ENCODE results near the gene AOPEP.

DNA sequence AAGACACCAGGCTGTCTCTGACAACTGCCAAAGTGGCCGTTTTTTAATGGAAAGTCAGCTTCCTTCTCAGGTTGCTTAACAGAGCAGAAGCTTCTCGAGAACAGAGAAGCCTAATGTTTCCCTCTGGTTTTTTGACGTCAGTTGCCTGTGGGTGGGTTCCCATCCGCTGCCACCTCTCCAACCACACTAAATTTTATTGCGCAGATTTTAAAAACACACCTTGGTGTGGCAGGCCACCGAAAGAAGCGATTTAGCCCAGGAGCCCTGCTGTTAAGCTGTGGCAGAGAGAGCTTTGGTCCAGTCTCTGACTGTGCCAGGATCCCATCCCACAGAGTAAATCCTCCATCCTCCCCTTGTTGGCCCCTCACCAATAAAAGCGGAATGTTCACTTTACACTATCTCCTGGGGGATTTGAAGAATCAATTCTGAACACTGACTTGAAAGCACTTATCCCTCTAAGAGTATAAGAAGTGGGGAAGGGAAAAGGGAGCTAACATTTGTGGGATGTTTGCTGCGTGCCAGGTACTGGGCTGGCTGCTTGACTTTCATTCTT lies 181.6 kb downstream of the AOPEP start:
- TF ChIP-seq, protein P1, sequence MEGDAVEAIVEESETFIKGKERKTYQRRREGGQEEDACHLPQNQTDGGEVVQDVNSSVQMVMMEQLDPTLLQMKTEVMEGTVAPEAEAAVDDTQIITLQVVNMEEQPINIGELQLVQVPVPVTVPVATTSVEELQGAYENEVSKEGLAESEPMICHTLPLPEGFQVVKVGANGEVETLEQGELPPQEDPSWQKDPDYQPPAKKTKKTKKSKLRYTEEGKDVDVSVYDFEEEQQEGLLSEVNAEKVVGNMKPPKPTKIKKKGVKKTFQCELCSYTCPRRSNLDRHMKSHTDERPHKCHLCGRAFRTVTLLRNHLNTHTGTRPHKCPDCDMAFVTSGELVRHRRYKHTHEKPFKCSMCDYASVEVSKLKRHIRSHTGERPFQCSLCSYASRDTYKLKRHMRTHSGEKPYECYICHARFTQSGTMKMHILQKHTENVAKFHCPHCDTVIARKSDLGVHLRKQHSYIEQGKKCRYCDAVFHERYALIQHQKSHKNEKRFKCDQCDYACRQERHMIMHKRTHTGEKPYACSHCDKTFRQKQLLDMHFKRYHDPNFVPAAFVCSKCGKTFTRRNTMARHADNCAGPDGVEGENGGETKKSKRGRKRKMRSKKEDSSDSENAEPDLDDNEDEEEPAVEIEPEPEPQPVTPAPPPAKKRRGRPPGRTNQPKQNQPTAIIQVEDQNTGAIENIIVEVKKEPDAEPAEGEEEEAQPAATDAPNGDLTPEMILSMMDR (IDR thresholded peaks at IDR 0.05): no peak
- no peak for TF ChIP-seq EZH2 (IDR thresholded peaks at IDR 0.05)
